Skeletal muscle tissue (tissue), 4 donors: ENCODE measurements around the gene ANKRD44. TPM values are rescaled to one million over a fixed set of nuclear protein-coding genes. Genes with fewer than 3 reads are reported as not detected.

Experiments used
- H3K27ac ChIP-seq: one replicate; pipeline ENCODE4 v1.7.0; 2013; ENCODE audit warnings: mild to moderate bottlenecking, low read depth, low read length, inconsistent platforms
- H3K27me3 ChIP-seq, 3 donors: one replicate each; pipeline ENCODE4 v1.7.0; 2013; ENCODE audit warnings: low read length in 3 of 3; ENCODE audit not compliant: control insufficient read depth in 3 of 3, insufficient read depth in 3 of 3
- H3K36me3 ChIP-seq, 3 donors: one replicate each; pipeline ENCODE4 v1.7.0; 2013; ENCODE audit warnings: low read length in 3 of 3; ENCODE audit not compliant: control insufficient read depth in 3 of 3, insufficient read depth in 3 of 3
- H3K4me1 ChIP-seq, 3 donors: one replicate each; pipeline ENCODE4 v1.7.0; 2013; ENCODE audit warnings: low read length in 3 of 3, mild to moderate bottlenecking in 3 of 3; ENCODE audit not compliant: control insufficient read depth in 3 of 3, insufficient read depth in 3 of 3
- H3K4me3 ChIP-seq, 3 donors: one replicate each; pipeline ENCODE4 v1.7.0; 2013; ENCODE audit warnings: low read length in 3 of 3
- H3K9ac ChIP-seq, 3 donors: one replicate each; pipeline ENCODE4 v1.7.0; 2013; ENCODE audit warnings: low read length in 3 of 3, mild to moderate bottlenecking in 3 of 3, moderate library complexity in 2 of 3, low read depth in 1 of 3
- H3K9me3 ChIP-seq, 3 donors: one replicate each; pipeline ENCODE4 v1.7.0; 2013; ENCODE audit warnings: low read length in 3 of 3; ENCODE audit not compliant: control insufficient read depth in 3 of 3
- total RNA-seq: library from RNA; depleted of rRNA; stranded (reverse); fragments of >200 nt; gene quantifications from one replicate; pipeline ENCODE4 v1.2.3, GENCODE V29; 2014
- donor health status: Osteomylitis.

ANKRD44 gene
- total RNA-seq, 1 donor from 2014 or later = 26.6 TPM

DNA sequence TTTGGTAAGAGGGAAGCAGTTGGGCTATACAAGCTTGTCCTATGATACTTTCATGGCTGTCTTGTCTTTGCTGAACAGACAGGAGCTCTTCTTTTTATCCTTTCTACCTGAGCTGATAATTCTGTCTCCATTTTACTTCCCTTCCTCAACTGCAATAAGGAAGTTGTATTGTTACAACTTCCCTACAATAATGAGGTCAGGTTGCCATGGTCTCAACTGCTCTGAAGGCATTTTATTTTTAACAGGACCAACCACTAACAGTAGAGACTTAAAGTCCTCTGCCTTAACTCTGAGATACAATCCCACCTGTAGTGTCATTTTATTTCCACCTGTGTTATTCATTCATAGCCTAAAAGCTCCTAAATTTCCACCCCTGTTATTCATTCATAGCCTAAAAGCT lies 265.5 kb downstream of the ANKRD44 start:
- Histone ChIP-seq H3K27me3 (no peaks in the 10 kb centered on the region), H3K9me3 (no peaks in the 10 kb centered on the region), H3K9ac (no peak overlapping the region), H3K27ac (no peak overlapping the region), H3K4me1 (no peaks in the 10 kb centered on the region), H3K36me3 (no peaks in the 10 kb centered on the region), H3K4me3 (no peak overlapping the region)

DNA sequence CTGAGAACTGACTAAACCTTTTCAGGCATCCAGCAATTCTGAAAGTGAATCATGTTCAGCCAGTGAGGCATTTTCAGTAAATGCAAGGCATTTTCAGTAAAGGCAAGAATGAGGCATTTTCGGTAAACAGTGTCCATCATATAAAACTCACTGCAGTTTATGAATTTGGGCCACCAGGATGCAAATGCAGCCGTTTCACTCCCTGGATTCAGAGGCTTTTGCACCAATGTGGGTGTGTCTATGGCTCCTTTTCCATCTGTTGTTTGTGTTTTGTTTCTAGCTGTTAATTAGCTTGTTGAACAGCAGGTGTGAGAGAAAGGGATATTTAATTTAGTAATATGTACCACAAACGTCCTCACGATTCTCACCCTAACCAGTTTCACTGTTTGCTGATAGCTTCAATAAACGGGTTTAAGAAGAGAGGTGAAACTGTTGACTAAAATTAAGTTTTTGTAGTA lies 267.8 kb downstream of the ANKRD44 start:
- no peaks in the 10 kb centered on the region for H3K9me3 ChIP-seq
- H3K4me1 ChIP-seq = no peaks in the 10 kb centered on the region
- H3K27me3 ChIP-seq = no peaks in the 10 kb centered on the region
- no peak overlapping the region for H3K4me3 ChIP-seq
- no peak overlapping the region for H3K27ac ChIP-seq
- H3K36me3 ChIP-seq = no peaks in the 10 kb centered on the region
- H3K9ac ChIP-seq = no peak overlapping the region

DNA sequence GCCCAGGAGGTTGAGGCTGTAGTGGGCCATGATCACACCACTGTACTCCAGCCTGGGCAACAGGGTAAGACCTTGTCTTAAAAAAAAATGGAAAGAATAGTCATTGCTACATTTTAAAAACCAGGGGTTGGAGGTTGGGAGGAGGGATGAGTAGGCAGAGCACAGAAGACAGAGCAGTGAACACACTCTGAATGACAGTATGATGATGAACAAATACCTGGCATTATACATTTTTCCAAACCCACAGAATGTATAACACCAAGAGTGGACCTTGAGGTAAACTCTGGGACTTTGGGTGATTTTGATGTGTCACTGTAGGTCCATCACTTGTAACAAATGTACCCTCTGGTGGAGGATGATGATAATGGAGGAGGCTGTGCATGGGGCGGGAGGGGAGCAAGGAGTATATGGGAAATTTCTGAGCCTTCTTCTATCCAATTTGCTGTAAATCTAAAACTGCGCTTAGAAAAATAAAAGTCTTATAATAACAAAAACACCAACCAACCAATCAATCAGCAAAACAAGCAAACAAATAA lies 272.6 kb downstream of the ANKRD44 start:
- no peak overlapping the region for H3K9ac ChIP-seq
- H3K9me3 ChIP-seq = no peaks in the 10 kb centered on the region
- H3K27ac ChIP-seq = no peak overlapping the region
- H3K36me3 ChIP-seq = no peaks in the 10 kb centered on the region
- no peaks in the 10 kb centered on the region for H3K4me1 ChIP-seq
- no peaks in the 10 kb centered on the region for H3K27me3 ChIP-seq
- H3K4me3 ChIP-seq = no peak overlapping the region

DNA sequence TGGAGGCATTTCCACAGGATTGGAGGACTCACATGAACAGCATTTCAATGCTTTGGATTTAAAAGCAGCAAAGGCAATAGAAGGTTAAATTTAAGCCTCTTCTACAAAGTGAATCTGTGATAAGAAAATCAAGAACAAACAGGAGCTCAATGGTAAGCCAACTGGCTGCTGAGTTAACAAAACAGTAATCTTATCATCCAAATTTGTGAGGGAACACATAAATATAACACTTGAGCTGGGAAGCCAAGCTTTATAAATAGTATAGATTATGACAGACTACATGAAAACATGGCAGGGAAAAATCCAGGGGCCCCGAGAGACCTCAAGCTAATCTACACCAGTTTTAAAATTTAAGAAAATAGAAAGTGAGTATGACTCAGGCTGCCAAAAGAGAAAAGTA lies 275.6 kb downstream of the ANKRD44 start:
- Histone ChIP-seq H3K4me1 (no peaks in the 10 kb centered on the region), H3K9me3 (no peaks in the 10 kb centered on the region), H3K27me3 (no peaks in the 10 kb centered on the region)

DNA sequence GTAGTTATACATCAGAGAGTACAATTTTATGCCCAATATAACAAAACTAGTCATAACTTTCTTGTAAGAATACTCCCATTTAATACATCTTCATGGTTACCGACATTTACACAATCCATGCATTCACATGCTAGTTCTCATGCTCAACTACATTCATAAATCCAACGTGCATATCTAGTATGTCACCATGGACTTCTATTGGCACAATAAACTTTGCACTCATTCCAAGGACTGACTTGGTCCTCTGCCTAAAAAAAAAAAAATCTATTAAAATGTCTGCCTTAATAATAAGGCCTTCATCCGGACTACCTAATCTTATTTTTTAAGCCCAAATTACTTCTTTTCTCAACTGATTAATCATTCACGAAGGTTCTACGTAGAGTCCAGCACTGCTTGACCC lies 276.3 kb downstream of the ANKRD44 start:
- no peak overlapping the region for H3K4me3 ChIP-seq
- H3K27ac ChIP-seq = no peak overlapping the region
- H3K9me3 ChIP-seq = no peaks in the 10 kb centered on the region
- no peaks in the 10 kb centered on the region for H3K36me3 ChIP-seq
- no peaks in the 10 kb centered on the region for H3K27me3 ChIP-seq
- no peak overlapping the region for H3K9ac ChIP-seq
- H3K4me1 ChIP-seq = no peaks in the 10 kb centered on the region

More for the DNA sequence above, 275.6 kb downstream of the ANKRD44 start:
- Histone ChIP-seq H3K36me3 (no peaks in the 10 kb centered on the region), H3K4me3 (no peak overlapping the region), H3K9ac (no peak overlapping the region), H3K27ac (no peak overlapping the region)

DNA sequence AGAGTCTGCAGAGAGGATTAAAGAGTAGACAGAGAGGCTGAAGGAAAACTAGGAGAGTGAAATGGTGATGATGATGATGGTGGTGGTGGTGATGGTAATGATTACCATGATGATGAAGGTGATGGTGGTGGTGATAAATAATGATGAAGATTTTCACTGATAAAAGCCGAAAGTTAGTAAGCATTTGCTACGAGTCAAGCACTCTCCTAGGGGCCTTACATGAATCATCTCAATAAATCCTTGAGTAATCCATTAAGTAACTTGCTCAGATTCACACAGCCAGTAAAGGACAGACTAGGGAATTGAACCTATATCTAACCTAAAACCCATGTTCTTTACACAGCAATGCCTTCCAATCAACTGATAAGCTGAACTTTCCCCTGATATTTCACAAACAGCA lies 277.4 kb downstream of the ANKRD44 start:
- no peak overlapping the region for H3K27ac ChIP-seq

DNA sequence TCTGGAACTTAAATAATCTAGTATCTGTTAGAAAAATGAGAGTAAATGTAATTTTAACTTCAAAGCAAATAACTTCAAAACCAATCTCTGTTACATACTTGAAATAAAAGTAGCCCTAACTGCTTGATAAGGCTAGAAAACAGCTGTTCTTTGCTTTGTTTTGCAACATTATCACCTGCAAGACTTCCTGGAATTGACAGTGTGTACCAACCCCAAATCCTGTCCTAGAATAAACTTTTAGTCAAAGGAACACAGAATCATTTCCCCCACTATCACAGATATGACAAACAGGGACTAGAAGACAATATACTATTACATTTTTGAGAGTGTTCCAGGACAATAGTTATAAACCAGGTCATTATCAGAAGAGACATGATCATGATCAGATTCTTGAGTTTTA lies 278.8 kb downstream of the ANKRD44 start:
- Histone ChIP-seq H3K36me3 (no peaks in the 10 kb centered on the region), H3K9me3 (no peaks in the 10 kb centered on the region), H3K4me3 (no peak overlapping the region), H3K27ac (no peak overlapping the region), H3K4me1 (no peaks in the 10 kb centered on the region), H3K9ac (no peak overlapping the region), H3K27me3 (no peaks in the 10 kb centered on the region)

More for the DNA sequence above, 277.4 kb downstream of the ANKRD44 start:
- Histone ChIP-seq H3K4me3 (no peak overlapping the region), H3K36me3 (no peaks in the 10 kb centered on the region), H3K27me3 (no peaks in the 10 kb centered on the region), H3K9ac (no peak overlapping the region), H3K4me1 (no peaks in the 10 kb centered on the region), H3K9me3 (no peaks in the 10 kb centered on the region)

DNA sequence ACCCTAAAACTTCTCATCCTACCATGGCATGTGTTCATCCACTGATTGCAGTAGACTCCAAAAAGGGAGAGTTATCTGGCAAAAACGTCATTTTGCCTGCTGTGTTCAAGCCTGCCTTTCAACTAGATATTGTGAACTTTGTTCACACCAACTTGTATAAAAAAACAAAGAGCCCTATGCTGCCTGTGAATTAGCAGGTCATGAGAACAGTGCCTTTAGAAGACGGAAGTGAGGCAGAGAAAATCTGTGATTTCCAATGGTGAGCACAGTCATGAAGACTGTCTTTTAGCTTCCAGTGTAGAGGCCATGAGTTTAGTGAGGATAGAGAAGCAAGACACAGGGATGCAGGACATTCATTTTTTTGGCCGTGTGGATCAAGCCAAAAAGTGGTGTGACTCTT lies 280.5 kb downstream of the ANKRD44 start:
- Histone ChIP-seq H3K9ac (no peak overlapping the region), H3K9me3 (no peaks in the 10 kb centered on the region), H3K36me3 (peaks cover 0 to under 1% (median 0%) of the 10 kb centered on the region in 3 donors), H3K27ac (no peak overlapping the region), H3K27me3 (no peaks in the 10 kb centered on the region), H3K4me3 (no peak overlapping the region), H3K4me1 (no peaks in the 10 kb centered on the region)

DNA sequence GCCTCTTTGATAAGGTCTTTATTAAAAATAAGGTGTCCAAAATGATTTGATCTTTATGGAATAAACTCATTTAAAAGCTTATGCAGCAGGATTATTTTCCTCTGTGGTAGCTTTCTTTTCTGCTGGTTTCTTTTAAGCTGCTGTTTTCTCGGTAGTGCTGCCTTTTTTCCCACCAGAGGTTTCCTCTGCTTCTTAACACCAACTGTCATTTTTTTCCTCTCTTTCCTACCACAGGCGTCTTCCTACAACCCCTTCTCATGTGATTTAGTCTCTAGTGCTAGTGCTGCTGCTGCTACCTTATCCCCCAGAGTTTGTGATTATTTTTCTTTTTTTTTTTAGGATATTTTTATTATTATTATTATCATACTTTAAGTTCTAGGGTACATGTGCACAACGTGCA lies 281.9 kb downstream of the ANKRD44 start:
- Histone ChIP-seq H3K9me3 (no peaks in the 10 kb centered on the region), H3K4me1 (no peaks in the 10 kb centered on the region), H3K36me3 (peaks cover 2 to 5% (median 4%) of the 10 kb centered on the region in 3 donors), H3K27me3 (no peaks in the 10 kb centered on the region), H3K9ac (no peak overlapping the region), H3K4me3 (no peak overlapping the region), H3K27ac (no peak overlapping the region)

DNA sequence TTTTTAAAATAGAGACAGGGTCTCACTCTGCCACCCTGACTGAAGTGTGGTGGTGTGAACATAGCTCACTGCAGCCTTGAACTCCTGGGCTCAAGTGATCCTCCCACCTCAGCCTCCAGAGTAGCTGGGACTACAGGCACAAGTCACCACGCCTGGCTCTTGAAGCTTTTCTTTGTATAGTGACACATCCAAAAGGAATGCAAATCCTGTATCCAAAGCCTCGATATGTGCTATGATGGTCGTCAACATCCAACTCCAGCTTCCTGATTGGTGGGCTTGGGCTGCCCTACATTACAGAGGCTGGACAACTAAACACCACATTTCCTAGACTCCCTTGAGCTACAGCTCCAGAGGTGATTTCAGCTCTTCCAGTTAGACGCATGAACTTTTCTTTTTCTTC lies 282.4 kb downstream of the ANKRD44 start:
- Histone ChIP-seq H3K9me3 (no peaks in the 10 kb centered on the region), H3K27me3 (no peaks in the 10 kb centered on the region), H3K4me1 (no peaks in the 10 kb centered on the region), H3K4me3 (no peak overlapping the region), H3K27ac (no peak overlapping the region), H3K36me3 (peaks cover 2 to 5% (median 4%) of the 10 kb centered on the region in 3 donors), H3K9ac (no peak overlapping the region)
